ENCODE measurements around the gene NPTN.

NPTN gene

DNA sequence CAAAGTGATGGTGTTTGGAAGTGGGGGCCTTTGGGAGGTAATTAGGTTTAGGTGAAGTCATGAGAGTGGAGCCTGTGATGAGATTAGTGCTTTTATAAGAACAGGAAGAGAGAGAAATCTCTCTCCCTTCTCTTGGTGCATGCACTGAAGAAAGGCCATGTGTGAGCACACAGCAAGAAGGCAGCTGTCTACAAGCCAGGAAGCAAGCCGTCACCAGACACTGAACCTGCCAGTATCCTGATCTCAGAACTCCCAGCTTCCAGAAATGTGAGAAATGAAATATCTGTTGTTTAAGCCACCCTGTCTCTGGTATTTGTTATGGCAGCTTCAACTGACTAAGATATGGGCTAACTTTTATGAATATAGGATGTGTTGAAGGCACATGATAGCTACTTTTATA is 117.7 kb downstream of the NPTN start:
- no peak overlapping the region for H3K27ac Mint-ChIP-seq
- no peaks in the 10 kb centered on the region for H3K9me3 Mint-ChIP-seq
- H3K4me3 Mint-ChIP-seq, result no peak overlapping the region
- peaks cover 13% of the 10 kb centered on the region for H3K27me3 Mint-ChIP-seq (ENCODE audit: low read depth)
- H3K36me3 Mint-ChIP-seq (ENCODE audit: low read depth), result no peaks in the 10 kb centered on the region
- peaks cover 5% of the 10 kb centered on the region for H3K4me1 Mint-ChIP-seq (ENCODE audit: low read depth)
